Ascending aorta (tissue), 2 donors: ENCODE results near the gene CATSPERB. TPM values are rescaled to one million over a fixed set of nuclear protein-coding genes. Genes with fewer than 3 reads are reported as not detected.
"Not testable (repeated sequence)": the region's sequence is repeated elsewhere in the genome, so short reads cannot be mapped to it uniquely, and the experiment has no call there.

ENCODE experiments used
- DNase-seq, 2 donors: peaks; one replicate each; pipeline ENCODE4 v3.0.0-alpha.2; 2019; ENCODE audit warnings: low spot score in 2 of 2
- H3K27ac ChIP-seq, 2 donors: fragments of 200-600 bp; sonication (generic); one replicate each; pipeline ENCODE4 v1.5.1; 2016 to 2017; ENCODE audit warnings: mild to moderate bottlenecking in 1 of 2
- H3K27me3 ChIP-seq: fragments of 200-600 bp; sonication (generic); one replicate; pipeline ENCODE4 v1.5.1; 2017
- H3K36me3 ChIP-seq, 2 donors: fragments of 200-600 bp; sonication (generic); one replicate each; pipeline ENCODE4 v1.5.1; 2016
- H3K4me1 ChIP-seq, 2 donors: fragments of 200-600 bp; sonication (generic); one replicate each; pipeline ENCODE4 v1.5.1; 2016 to 2017; ENCODE audit warnings: mild to moderate bottlenecking in 1 of 2
- H3K4me3 ChIP-seq, 2 donors: fragments of 200-600 bp; sonication (generic); one replicate each; pipeline ENCODE4 v1.5.1; 2016 to 2017; ENCODE audit warnings: mild to moderate bottlenecking in 1 of 2
- H3K9me3 ChIP-seq, 2 donors: fragments of 200-600 bp; sonication (generic); one replicate each; pipeline ENCODE4 v1.5.1; 2016
- CTCF ChIP-seq, 3 experiments: fragments of 200-600 bp in 2 of 3; fragments of 450-650 bp in 1 of 3; sonication (generic) in 2 of 3; IDR thresholded peaks; one replicate each; pipeline ENCODE4 v1.5.1; 2016 to 2019; ENCODE audit warnings: antibody characterized with exemption in 3 of 3, mild to moderate bottlenecking in 1 of 3, moderate library complexity in 1 of 3
- intact Hi-C: fragments of 100-400 bp; cut with DNase I; formaldehyde crosslinking; loops from one replicate; pipeline ENCODE4 v1.15.1; 2023
- total RNA-seq: library from RNA; depleted of rRNA; stranded (reverse); fragments of >200 nt; gene quantifications from one replicate; pipeline ENCODE4 v1.1.0, GENCODE V29; 2016

The CATSPERB gene
- total RNA-seq, 1 donor from 2014 or later = 4.3 TPM

GRCh38 chr14:91607322-91608047, 124.4 kb downstream of the CATSPERB start:
- H3K36me3 ChIP-seq = no peaks in the 10 kb centered on the region
- H3K4me3 ChIP-seq = no peak overlapping the region
- no peaks in the 10 kb centered on the region for H3K27me3 ChIP-seq
- H3K27ac ChIP-seq = no peak overlapping the region
- no peak for TF ChIP-seq CTCF (IDR thresholded peaks at IDR 0.05)
- intact Hi-C loops = no loop called here
- no peaks in the 10 kb centered on the region for H3K9me3 ChIP-seq
- no peak for DNase-seq
- no peaks in the 10 kb centered on the region for H3K4me1 ChIP-seq

GRCh38 chr14:91606851-91607250, 125.0 kb downstream of the CATSPERB start:
- Histone ChIP-seq H3K9me3 (no peaks in the 10 kb centered on the region), H3K27ac (no peak overlapping the region), H3K36me3 (no peaks in the 10 kb centered on the region), H3K27me3 (no peaks in the 10 kb centered on the region), H3K4me1 (no peaks in the 10 kb centered on the region), H3K4me3 (no peak overlapping the region)
- DNase-seq = no peak
- TF ChIP-seq CTCF (IDR thresholded peaks at IDR 0.05) = no peak
- intact Hi-C loops = no loop called here

- intact Hi-C loops, H3K4me3 ChIP-seq, H3K27me3 ChIP-seq, H3K9me3 ChIP-seq, H3K4me1 ChIP-seq, H3K27ac ChIP-seq, H3K36me3 ChIP-seq, DNase-seq: not testable (repeated sequence)
Observed at GRCh38 chr14:91604611-91605010, 127.3 kb downstream of the CATSPERB start.

- Histone ChIP-seq H3K9me3 (no peaks in the 10 kb centered on the region), H3K4me3 (no peak overlapping the region), H3K27me3 (no peaks in the 10 kb centered on the region), H3K4me1 (no peaks in the 10 kb centered on the region), H3K27ac (no peak overlapping the region), H3K36me3 (no peaks in the 10 kb centered on the region)
- DNase-seq = no peak
- intact Hi-C loops = no loop called here
- TF ChIP-seq CTCF (IDR thresholded peaks at IDR 0.05) = no peak
Observed at GRCh38 chr14:91599994-91600393, 131.9 kb downstream of the CATSPERB start.

GRCh38 chr14:91595736-91596135, 136.2 kb downstream of the CATSPERB start:
- DNase-seq = no peak
- intact Hi-C loops = no loop called here
- Histone ChIP-seq H3K27me3 (no peaks in the 10 kb centered on the region), H3K4me1 (no peaks in the 10 kb centered on the region), H3K36me3 (no peaks in the 10 kb centered on the region), H3K27ac (no peak overlapping the region), H3K4me3 (no peak overlapping the region), H3K9me3 (no peaks in the 10 kb centered on the region)
- no peak for TF ChIP-seq CTCF (IDR thresholded peaks at IDR 0.05)

GRCh38 chr14:91593957-91594356, 137.9 kb downstream of the CATSPERB start:
- intact Hi-C loops, H3K4me1 ChIP-seq, DNase-seq, H3K36me3 ChIP-seq, H3K9me3 ChIP-seq, H3K4me3 ChIP-seq, H3K27ac ChIP-seq, H3K27me3 ChIP-seq: not testable (repeated sequence)

GRCh38 chr14:91586410-91586809, 145.5 kb downstream of the CATSPERB start:
- H3K4me1 ChIP-seq = no peaks in the 10 kb centered on the region
- intact Hi-C loops = no loop called here
- H3K4me3 ChIP-seq = no peak overlapping the region
- no peak overlapping the region for H3K27ac ChIP-seq
- no peaks in the 10 kb centered on the region for H3K9me3 ChIP-seq
- DNase-seq = no peak
- TF ChIP-seq CTCF (IDR thresholded peaks at IDR 0.05) = no peak
- H3K36me3 ChIP-seq = peaks cover 0 to 9% of the 10 kb centered on the region in 2 donors
- H3K27me3 ChIP-seq = no peaks in the 10 kb centered on the region
